NCI-H2029 treated with DMSO at 0.1 percent for 48 hours (cell line): ENCODE measurements around the gene ALDOA.
A peak's percentile ranks its signal among the peaks of the same experiment; 100 is the strongest.

Experiments used
- DNase-seq: peaks from one replicate; lab custom pipeline; 2025; lab: John Stamatoyannopoulos, UW

Gene ALDOA

DNA sequence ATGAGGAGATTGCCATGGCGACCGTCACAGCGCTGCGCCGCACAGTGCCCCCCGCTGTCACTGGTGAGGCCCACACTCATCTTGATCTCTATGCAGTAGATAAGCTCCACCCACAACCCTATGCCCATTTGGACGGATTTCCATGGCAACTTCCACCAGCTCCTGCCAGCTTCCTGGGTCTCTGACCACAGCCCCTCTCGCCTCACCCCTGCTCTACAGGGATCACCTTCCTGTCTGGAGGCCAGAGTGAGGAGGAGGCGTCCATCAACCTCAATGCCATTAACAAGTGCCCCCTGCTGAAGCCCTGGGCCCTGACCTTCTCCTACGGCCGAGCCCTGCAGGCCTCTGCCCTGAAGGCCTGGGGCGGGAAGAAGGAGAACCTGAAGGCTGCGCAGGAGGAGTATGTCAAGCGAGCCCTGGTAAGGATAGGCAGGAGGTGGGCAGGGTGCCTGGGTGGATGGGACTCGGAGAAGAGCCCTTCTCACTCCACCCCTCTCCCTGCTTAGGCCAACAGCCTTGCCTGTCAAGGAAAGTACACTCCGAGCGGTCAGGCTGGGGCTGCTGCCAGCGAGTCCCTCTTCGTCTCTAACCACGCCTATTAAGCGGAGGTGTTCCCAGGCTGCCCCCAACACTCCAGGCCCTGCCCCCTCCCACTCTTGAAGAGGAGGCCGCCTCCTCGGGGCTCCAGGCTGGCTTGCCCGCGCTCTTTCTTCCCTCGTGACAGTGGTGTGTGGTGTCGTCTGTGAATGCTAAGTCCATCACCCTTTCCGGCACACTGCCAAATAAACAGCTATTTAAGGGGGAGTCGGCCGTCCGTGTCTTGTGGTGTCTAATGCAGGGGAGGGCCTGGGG lies 4.3 kb downstream of the ALDOA start:
- no peak for DNase-seq

GRCh38 chr16:30070490-30070889 lies 4.9 kb downstream of the ALDOA start:
- no peak for DNase-seq

DNA sequence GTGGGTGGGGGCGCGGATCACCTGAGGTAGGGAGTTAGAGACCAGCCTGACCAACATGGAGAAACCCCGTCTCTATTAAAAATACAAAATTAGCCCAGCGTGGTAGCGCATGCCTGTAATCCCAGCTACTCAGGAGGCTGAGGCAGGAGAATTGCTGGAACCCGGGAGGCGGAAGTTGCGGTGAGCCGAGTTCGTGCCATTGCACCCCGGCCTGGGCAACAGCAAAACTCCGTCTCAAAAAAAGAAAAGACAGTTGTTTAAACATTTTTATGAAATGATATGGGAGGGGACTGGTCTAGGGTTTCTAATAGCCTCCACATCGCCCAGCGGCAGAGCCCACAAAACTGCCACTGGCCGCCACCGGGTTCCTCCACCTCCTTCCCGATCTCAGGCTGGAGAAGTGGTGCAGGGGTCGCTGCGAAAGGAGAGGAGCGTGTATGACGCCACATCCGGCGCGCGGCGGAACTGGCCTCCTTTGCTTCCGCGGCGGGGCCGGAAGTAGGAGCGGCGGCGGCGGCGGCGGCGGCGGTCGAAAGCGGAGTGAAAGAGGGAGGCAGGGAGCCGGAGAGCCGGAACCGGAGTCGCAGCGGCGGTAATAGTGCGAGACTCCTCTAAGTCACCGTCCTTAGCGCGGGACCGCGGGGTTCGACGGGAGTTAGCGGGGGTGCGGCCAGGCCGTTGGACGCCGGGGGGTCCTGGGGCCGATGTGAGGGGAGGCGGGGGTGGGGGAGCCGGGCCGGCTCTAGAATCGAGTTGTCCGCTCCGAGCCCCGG lies 10.1 kb downstream of the ALDOA start, which contains the start of gene PPP4C:
PPP4C (plus strand) TSS at position 492 of the 773 bp plus-strand sequence. CDS start 384 bp downstream, outside the sequence.
- DNase-seq, result peak; percentile 63

- DNase-seq, result no peak
Measured at GRCh38 chr16:30076276-30076791, 10.8 kb downstream of the ALDOA start.

GRCh38 chr16:30077656-30078055 lies 12.1 kb downstream of the ALDOA start:
- no peak for DNase-seq

- DNase-seq, result no peak
Measured at GRCh38 chr16:30078744-30079143, 13.2 kb downstream of the ALDOA start.

DNA sequence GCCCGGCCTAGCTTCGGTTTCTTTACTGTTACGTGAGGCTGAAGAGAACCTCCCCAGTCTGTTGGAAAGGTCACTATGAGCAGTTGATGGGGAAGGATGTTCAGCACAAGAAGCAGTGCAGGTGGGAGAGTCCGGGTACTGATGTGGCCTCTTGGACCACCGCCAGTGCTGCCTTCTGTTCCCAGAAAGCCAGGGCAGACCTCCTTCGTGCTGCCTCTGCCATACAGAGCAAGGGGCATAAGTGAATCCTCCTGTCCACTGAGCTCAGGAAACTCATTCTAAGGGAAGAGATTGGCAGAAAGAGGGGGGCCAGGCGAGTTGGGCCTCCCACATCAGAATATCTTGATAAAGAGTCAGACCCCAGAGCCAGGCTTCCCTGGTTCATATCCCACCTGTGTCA lies 13.9 kb downstream of the ALDOA start:
- no peak for DNase-seq

- DNase-seq, result no peak
Measured at GRCh38 chr16:30082545-30083090, 17.1 kb downstream of the ALDOA start.

DNA sequence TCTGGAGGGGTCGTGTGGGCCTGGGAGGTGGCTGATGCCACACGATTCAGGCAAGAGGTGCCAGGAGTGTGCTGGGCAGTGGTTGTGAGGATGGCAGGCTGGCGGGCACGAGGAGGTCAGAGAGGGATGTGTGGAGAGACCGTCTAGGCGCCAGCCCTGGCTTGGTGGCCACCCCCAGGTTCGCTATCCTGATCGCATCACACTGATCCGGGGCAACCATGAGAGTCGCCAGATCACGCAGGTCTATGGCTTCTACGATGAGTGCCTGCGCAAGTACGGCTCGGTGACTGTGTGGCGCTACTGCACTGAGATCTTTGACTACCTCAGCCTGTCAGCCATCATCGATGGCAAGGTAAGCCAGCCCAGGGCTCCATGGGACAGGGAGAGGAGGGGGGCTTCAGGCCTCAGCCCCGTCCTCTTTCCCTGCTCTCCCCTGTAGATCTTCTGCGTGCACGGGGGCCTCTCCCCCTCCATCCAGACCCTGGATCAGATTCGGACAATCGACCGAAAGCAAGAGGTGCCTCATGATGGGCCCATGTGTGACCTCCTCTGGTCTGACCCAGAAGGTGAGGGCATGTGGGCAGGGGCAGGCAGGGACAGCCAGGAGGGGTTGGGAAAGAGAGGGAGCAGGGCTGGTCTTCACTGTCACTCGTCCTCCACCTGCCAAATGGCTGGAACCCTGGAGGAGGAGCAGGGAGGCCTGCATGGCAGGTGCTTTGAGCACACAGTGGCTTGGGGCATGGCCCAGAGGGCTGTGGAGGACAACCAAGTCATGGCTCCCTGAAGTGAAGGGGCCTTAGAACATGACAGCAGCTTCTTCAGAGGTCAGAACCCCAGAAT lies 17.9 kb downstream of the ALDOA start:
- no peak for DNase-seq

- no peak for DNase-seq
Measured at GRCh38 chr16:30084096-30084815, 18.7 kb downstream of the ALDOA start.

DNA sequence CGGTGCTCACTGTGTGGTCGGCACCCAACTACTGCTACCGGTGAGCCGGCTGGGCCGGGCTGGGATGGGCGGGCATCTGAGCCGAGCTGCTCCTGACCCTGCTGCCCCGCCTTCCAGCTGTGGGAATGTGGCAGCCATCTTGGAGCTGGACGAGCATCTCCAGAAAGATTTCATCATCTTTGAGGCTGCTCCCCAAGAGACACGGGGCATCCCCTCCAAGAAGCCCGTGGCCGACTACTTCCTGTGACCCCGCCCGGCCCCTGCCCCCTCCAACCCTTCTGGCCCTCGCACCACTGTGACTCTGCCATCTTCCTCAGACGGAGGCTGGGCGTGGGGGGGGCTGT lies 19.2 kb downstream of the ALDOA start:
- no peak for DNase-seq

DNA sequence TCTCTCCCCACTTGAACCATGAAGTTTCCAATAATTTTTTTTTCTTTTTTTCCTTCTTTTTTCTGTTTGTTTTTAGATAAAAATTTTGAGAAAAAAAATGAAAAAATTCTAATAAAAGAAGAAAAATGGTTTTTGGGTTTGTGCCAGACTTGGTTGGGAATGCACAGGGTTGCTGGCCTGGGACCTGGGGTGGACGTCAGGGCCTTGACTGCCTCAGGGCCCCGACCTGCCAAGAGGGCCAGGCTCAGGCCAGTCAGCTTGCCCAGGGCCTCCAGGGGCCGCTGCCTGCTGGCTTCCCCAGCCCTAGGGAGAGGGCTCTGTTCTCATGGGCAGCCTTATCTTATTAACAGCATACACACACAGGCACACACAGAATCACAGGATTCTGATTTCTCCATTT lies 19.7 kb downstream of the ALDOA start:
- no peak for DNase-seq

DNA sequence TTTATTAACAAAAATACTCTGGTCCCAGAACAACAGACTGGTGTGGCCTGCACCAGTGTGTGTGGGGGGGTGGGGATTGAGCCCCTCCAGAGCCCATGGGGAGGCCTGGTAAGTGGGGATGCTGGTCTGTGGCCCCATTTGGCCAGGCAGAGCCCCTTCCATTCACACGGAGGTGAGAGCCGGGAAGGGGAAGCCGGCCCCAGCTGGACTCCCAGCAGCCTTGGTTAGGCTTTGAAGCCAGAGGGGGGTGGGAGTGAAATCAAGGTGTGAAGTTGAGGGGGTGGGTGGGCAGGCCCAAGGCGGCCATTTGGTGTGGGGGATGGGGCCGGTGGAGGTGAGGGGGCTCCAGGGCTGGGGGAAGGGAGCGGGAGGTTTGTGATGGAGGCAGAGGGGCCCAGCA lies 20.3 kb downstream of the ALDOA start:
- DNase-seq, result no peak

GRCh38 chr16:30086291-30087140 lies 21.0 kb downstream of the ALDOA start:
- DNase-seq, result no peak

DNA sequence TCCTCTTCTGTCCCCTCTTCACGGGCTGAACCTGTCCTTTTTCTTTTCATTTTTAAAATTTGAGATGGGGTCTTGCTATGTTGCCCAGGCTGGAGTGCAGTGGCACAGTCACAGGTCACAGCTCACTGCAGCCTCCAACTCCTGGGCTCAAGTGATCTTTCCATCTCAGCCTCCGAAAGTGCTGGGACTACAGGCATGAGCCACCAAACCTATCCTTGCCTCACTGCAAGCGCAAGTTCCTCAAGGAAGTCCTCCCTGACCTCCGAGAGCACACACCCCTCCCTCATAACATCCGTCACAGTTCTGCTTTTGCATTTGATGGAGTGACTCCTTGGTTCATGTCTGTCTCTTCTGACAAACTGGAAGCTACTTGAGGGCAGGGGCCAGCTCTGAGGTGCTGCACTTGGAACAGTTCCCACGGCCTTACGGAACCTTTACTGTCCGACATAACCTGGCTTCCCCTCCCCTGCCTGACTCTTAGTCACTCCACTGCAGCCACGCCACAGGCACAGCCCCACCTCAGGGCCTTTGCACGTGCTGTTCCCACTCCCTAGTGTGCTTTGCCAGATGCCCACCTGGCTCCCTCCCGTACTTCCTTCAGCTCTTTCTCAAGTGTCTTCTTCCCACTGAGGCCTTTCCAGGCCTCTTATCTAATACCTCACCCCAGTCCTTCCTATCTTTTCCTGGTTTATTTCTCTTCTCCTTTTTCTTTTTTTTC lies 21.8 kb downstream of the ALDOA start:
- DNase-seq, result no peak

DNA sequence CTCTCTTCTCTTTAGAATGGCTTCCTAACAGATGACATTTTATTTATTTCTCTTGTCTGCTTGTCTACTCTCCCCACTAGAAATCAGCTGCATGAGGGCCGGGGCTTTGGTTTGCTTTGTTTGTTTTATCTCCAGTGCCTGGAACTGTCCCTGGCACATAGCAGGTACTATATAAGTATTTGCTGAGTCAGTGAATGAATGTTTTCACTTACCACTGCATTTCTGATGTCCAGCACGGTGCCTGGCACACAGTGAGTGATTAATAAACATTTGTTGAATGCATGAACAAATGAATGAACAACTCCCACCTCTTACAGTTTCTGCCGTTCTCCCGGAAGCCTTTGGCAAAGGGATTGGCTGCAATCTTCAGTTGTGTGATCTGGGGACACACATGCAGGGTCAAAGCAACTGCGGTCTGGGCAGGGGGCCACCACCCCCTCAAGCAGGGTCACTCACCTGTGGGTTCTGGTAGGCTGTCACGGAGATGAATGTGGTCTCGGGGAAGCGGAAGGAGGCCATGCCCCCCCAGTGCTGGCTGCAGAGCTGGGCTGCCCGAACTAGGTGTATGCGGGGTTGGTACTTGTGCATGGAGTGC lies 22.8 kb downstream of the ALDOA start:
- DNase-seq, result no peak

GRCh38 chr16:30088832-30089624 lies 23.5 kb downstream of the ALDOA start:
- no peak for DNase-seq

DNA sequence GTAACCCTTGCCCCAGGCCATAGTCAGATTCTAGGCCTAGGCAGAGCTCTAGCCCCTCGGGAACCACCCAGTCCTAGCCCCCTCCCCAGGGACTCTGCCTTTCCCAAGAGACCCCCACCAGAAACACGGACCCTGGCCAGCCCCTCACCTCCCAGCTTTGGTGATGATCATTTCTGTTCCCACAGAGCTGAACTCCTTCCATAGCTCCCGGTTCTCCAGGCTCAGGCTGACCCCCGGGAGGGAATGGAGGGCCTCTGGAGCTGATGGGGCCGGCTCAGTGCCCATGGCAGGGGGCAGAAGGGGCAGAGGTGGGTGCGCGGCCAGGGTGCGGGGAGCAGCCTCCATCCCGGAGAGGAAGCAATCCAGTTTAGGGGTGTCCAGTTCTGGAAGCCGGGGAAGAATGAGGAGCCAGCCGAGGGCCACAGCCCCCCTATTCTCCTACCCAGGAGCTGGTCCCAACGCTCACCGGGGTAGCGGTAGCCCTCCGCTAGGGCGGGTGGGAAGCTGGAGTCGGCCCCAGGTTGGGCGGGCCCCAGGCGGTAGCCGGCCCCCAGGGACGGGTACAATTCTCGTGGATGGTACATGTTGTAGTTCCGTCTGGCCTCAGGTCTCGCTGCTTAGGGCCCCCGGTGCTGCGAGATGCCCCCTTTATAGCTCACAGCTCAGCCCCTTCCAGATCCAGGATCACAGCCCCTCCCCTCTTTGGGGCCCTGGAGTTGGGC lies 25.2 kb downstream of the ALDOA start:
- DNase-seq, result no peak
